Spleen (tissue), 7 donors: ENCODE results near the gene NRDE2.

ENCODE experiments used
- CTCF ChIP-seq, 11 experiments: fragments of 200-600 bp in 7 of 11; fragments of 450-650 bp in 4 of 11; sonication (generic) in 4 of 11; IDR thresholded peaks in 8 of 11; conservative IDR thresholded peaks in 3 of 11; 1 replicate in 7 of 11; 2 replicates in 4 of 11; pipeline versions ENCODE4 v1.4.0 to v1.8.0; 2016 to 2021; ENCODE audit warnings: antibody characterized with exemption in 11 of 11, inconsistent platforms in 4 of 11, mild to moderate bottlenecking in 1 of 11
- POLR2AphosphoS5 ChIP-seq, 3 donors: sonication (generic); formaldehyde crosslinking; IDR thresholded peaks; one replicate each; pipeline ENCODE4 v1.5.1; 2017; ENCODE audit warnings: antibody characterized with exemption in 3 of 3
- donor health status: DM: no; HTN: no; CAD: no; lungs with moderate emphysema.
- donor health status: DM: no; HTN: no; CAD: no.
- donor health status: DM: no; HTN: no; CAD: no.

- TF ChIP-seq CTCF (IDR thresholded peaks at IDR 0.05 in 8 of 11, conservative IDR thresholded peaks at IDR 0.05 in 3 of 11), result no peak
- no peak for TF ChIP-seq POLR2AphosphoS5 (IDR thresholded peaks at IDR 0.05)
These were observed 46.5 kb upstream of the NRDE2 start for GRCh38 chr14:90378249-90378648.
